Middle frontal gyrus (tissue), 1 donor: ENCODE data around the gene PCNT.

Source experiments
- DNase-seq: peaks from one replicate; pipeline ENCODE4 v3.0.0-alpha.2; 2015; ENCODE audit warnings: low spot score; ENCODE audit errors: extremely low spot score

PCNT gene

GRCh38 chr21:46323710-46324389, at the start of gene PCNT, which contains the start of gene C21orf58:
Gene PCNT (plus strand): TSS chr21:46324156. CDS start chr21:46324229, 73 bp downstream.
Gene C21orf58 (minus strand): TSS chr21:46323870. CDS start chr21:46322738, 1,132 bp downstream.
- peak; percentile 93 for DNase-seq

- no peak for DNase-seq
These were observed 49.1 kb upstream of the PCNT start for GRCh38 chr21:46274797-46275390.

GRCh38 chr21:46284077-46284644, 39.8 kb upstream of the PCNT start:
- no peak for DNase-seq

GRCh38 chr21:46284733-46285132, 39.2 kb upstream of the PCNT start:
- no peak for DNase-seq

GRCh38 chr21:46285206-46285661, 38.7 kb upstream of the PCNT start, which contains the start of gene MCM3AP:
Gene MCM3AP (minus strand): TSS chr21:46285611. CDS start chr21:46285286, 325 bp downstream.
- DNase-seq = no peak

GRCh38 chr21:46285761-46286647, 38.0 kb upstream of the PCNT start, which contains the start of gene YBEY:
Gene YBEY (plus strand): TSS chr21:46286342. CDS start chr21:46286914, 572 bp downstream.
- peak; percentile 83 for DNase-seq

- peak; percentile 8 for DNase-seq
These were observed 37.3 kb upstream of the PCNT start for GRCh38 chr21:46286648-46287002.

GRCh38 chr21:46287541-46287940, 36.4 kb upstream of the PCNT start:
- DNase-seq = no peak

GRCh38 chr21:46289655-46290179, 34.2 kb upstream of the PCNT start:
- DNase-seq = no peak

- DNase-seq = no peak
These were observed 32.4 kb upstream of the PCNT start for GRCh38 chr21:46291561-46291960.

- no peak for DNase-seq
These were observed 29.2 kb upstream of the PCNT start for GRCh38 chr21:46294647-46295176.

GRCh38 chr21:46295177-46295770, 28.7 kb upstream of the PCNT start:
- no peak for DNase-seq

- DNase-seq = peak; percentile 14
These were observed 27.8 kb upstream of the PCNT start for GRCh38 chr21:46295996-46296752.

- no peak for DNase-seq
These were observed 26.4 kb upstream of the PCNT start for GRCh38 chr21:46297338-46298271.

- no peak for DNase-seq
These were observed 24.8 kb upstream of the PCNT start for GRCh38 chr21:46299167-46299566.

- DNase-seq = no peak
These were observed 22.2 kb upstream of the PCNT start for GRCh38 chr21:46301759-46302158.

- DNase-seq = no peak
These were observed 19.5 kb upstream of the PCNT start for GRCh38 chr21:46304437-46304836.

GRCh38 chr21:46304955-46305354, 19.0 kb upstream of the PCNT start:
- no peak for DNase-seq

- DNase-seq = no peak
These were observed 16.3 kb upstream of the PCNT start for GRCh38 chr21:46307625-46308024.
